HG03039 (cell line): ENCODE measurements around the gene SLC66A2.

Source experiments
- ATAC-seq: cut with Tn5 transposase; IDR thresholded peaks from one replicate; pipeline ENCODE4 v1.9.1; 2021; ENCODE audit warnings: mild to moderate bottlenecking, moderate library complexity; ENCODE audit not compliant: unreplicated experiment

SLC66A2 gene

GRCh38 chr18:79938196-79938595 is 13.3 kb downstream of the SLC66A2 start:
- ATAC-seq = no peak

- no peak for ATAC-seq
Measured at GRCh38 chr18:79937103-79937860, 14.2 kb downstream of the SLC66A2 start.

DNA sequence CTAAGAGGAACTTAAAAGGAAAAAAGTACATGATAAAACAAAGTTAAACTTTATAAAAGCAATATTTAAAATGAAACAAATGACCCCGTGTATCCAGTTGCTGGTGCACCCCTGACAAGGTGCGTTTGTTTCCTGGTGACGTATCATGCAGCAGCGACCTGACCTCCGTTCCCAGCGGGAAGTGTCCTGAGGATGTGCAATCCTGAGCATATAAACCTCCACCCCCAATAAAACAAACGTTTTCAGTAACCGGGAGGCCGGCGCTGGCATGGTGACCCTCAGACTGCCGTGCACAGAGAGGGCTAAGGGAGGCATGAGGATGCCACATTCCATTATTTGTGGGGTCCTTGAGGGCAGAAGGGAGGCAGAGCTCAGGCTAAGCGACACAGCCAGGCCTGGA is 14.8 kb downstream of the SLC66A2 start:
- ATAC-seq = no peak

DNA sequence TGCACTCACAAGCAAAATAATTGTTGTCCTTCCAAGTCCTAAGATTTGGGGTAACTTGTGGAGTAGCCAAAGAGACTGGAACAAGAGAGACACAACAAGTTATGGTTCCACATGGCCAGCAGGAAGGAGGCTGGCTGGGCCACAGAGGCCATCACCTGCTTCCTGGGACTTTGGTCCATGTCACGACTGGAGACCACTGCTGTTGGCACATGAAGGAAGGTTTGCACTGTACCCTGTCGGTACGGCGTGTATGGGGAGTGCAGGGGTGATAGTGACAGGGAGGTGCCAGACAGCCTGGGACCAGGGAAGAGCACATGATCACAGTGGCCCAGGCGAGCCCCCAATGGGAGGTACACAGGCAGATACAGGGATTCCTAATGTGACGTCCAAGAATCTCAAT is 15.5 kb downstream of the SLC66A2 start:
- ATAC-seq = no peak

- no peak for ATAC-seq
Measured at GRCh38 chr18:79935499-79935898, 16.0 kb downstream of the SLC66A2 start.

DNA sequence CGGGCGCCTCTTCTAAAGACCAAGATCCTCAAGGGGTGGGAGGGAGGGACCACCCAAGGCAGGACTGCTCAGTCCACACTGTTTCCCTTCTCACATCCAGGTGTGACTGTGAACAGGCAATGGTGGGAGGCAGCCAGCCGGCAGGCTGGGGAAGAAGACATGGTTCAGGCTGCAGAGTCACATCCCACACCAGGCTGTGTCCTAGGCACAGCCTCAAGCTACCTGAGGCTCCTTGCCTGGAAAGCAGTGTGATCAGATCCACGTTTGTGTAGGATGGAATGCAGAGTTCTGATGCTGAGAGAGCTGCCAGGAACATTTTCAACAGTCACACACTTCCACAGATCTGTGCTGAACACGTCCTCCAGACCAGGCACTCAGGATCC is 16.4 kb downstream of the SLC66A2 start:
- ATAC-seq = no peak

DNA sequence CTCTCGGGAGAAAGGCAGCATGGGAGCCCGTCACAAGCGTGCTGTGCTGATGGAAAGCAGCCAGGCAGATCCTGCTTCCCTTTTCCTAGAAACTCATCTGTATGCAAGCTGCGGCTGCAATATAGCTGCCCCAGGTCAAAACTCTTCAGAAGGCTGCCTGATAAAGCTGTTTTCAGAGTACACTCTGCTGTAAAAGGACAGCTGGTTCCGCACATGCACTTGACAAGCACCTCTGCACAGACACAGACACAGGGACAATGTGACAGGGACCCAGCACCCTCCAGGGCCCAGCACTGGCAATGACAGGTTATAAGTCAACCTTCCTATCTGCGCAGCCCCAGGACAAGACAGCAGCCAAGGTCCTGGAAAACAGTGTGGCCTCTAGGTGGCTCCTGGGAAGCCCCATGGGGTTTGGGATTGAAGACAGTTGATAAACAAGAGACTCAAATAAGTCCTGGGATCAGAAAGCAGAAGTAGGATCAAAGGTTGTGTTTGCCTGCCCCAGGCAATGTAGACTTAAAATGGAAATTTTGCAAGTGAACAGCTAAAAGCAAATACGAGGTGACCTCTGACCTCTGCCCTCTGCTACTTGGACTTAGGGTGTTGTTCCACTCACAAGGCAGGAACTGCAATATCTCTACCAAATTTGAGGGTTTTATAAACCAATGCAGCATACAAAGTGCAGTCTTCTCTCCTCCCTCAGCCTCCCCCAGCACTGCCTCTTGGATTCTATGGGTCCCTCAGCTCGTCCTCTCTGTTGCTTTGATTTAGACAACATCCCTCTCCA is 16.9 kb downstream of the SLC66A2 start:
- ATAC-seq = no peak

GRCh38 chr18:79933765-79934164 is 17.7 kb downstream of the SLC66A2 start:
- no peak for ATAC-seq

- no peak for ATAC-seq
Measured at GRCh38 chr18:79932907-79933306, 18.5 kb downstream of the SLC66A2 start.

- ATAC-seq = no peak
Measured at GRCh38 chr18:79931475-79931874, 20.0 kb downstream of the SLC66A2 start.

DNA sequence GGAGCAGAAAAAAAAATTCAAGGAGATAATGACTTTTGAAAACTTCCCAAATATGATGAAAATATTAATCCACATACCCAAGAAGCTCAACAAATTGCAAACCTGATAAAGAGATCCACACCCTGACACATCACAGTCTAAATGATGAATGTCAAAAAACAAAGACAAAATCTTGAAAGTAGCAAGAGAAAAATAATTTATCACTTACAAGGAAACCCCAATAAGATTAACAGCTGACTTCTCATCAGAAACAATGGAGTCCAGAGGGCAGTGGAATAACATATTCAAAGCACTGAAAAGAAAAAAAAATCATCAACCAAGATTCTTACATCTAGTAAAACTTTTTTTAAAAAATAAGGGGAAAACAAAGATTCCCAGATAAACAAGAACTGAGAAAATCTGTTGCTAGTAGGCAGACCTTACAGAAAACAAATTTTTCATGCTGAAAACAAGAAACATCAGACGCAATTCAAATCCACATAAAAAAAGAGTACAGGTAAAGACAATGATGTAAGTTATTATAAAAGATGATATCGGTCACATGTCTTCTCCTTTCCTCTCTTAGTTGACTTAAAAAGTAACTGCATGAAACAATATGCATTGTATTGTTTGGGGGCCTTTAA is 21.3 kb downstream of the SLC66A2 start:
- ATAC-seq = no peak

DNA sequence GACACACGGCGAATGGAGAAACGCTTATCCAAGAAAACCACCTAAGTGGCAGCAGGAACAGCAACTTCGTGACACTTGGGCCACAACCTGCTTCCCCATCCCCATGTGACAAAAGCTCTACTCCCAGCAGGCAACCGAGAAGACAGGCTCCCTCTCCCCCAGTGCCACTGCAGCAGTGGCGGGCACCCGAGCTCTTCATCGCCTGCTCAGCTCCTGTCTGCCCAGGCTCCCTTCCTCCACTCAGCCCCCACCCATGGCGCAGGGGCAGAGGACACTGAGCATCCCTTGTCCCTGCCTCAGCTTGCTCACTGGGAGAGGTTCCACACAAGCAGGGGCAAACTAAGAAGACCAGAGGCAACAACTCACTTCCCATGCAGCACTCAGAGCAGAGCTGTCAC is 22.9 kb downstream of the SLC66A2 start:
- no peak for ATAC-seq

DNA sequence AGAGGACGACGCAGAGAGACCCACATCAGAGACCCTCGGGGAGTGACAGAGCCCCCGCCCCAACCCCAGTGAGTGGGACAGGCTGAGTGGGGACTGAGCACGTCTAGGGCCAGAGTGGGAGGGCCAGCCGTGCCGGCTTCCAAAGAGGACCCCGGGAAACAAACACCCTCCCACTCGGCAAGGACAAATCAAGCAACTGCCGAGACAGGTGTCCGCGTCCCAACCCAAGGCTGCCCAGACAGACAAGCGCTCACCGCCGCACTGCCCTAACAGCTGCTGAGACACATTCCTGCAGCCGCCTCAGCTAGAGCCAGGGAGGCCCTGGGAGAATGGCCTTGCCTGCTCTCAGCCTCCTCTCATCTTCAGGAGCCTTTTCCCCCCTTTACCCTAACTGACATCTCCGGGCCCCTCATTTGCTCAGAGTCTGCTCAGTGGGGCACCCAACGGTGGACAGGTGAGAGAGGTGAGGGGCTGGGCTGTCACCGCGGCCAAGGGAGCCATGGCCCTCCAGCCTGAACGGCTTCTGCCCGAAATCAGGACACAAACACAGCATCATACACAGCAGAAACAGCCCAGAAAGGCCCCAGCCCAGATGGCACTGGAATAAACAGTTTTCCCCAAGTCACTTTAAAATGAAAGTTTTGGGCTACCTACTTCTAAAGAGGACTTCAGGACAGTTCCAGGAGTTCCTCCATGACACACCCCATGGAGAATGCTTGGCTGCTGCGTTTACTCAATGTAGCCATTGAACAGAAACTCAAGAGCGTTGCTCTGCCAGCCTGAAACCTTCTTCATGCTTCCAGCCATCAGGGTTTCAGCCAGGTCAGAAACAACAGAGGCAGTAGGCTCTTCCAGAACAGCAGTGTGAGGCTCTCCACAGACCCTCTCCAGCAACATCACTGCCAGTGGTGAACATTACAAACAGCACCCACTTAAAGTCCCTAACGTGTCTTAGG is 23.6 kb downstream of the SLC66A2 start:
- ATAC-seq = no peak

- no peak for ATAC-seq
Measured at GRCh38 chr18:79926715-79927606, 24.5 kb downstream of the SLC66A2 start.

DNA sequence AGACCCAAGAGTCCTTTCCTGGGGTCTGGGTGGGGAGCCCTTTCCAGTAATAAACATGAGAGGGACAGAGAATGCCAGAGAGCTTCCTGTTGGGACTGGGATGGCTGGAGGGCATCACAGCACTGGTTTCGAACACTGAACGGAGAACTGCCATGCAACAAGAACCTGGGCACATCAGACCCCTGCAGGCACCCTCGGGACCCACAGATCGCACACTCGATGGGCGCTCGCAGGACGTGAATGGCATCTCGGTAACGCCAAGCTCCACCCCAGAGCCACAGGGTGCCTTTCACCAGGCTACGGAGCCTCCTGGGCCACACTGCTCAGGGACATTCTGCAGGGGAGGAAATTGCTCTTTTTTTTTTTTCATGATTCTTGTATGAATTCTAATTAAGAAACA is 25.1 kb downstream of the SLC66A2 start:
- ATAC-seq = no peak

DNA sequence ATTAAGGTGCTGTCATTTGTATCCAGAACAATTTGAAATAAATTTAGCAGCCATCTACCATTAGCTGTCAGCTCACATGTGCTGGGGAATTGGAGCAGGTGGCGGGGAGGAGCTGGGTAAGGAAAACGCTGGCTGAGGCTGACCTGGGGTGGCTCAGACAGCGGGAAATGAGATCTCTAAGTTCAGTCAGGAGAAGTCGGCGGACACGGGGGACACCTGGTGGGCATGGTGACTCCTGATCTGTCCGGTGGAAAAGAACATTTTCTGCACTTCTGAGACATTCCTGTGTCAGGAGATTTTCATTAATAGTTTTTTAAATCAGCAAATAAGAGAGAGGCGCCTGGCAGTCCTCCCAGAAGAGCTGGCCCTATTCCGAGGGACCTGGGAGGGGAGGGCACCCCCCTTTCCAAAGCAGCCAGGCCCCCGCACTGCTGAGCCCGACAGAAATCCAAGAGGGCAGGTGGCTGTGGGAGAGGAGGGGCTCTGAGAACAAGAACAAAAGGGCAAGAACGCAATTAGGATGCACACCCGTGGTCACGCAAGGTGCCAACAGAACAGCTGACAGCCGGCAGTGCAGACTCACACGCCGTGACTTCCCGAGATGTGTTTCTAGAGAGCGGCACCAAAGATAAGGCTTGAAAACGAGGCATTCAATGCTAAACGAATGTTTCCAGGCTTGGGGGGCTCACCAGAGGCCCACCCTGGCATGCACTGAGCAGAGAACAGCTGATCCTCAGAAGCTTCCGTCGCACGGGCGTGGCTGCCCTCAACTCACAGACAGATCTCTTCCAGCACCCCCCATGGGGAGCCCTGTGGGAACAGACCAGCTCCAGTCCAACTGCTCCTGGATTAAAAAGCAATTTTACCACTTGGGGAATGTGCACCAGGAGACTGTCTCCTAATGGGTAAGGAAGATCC is 26.4 kb downstream of the SLC66A2 start:
- ATAC-seq = no peak

DNA sequence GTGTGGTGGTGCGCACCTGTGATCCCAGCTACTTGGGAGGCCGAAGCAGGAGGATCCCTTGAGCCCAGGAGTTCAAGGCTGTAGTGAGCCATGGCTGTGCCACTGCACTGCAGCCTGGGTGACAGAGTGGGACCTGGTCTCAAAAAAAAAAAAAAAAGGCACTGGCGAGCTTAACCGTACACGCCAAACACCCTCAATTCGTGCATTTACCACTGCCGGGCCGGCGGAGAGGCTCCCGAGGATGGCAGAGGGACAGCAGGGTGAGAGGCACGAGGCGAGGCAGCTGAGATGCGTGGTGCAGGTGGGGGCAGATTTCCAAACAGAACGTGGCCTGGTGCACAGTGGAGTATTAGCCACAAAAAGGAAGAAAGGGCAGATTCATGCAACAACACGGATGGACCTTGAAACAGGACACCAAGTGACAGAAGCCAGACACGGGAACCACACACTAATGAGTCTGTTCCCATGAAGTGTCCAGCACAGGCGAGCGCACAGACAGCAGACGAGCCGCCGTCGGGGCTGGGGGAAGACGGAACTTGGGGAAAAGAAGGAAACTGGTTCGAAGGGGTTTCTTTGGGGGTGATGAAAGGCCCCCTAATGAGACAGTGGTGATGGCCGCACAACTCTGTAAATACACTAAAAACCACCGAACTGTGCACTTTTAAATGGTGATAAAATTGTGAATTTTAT is 27.4 kb downstream of the SLC66A2 start:
- no peak for ATAC-seq

- no peak for ATAC-seq
Measured at GRCh38 chr18:79922971-79923411, 28.5 kb downstream of the SLC66A2 start.
